GM12865 (cell line): ENCODE data around the gene BAHCC1.
"Not testable (repeated sequence)": the region's sequence is repeated elsewhere in the genome, so short reads cannot be mapped to it uniquely, and the experiment has no call there.

Experiments used
- DNase-seq: peaks from one replicate; pipeline ENCODE4 v3.0.0; 2010; ENCODE audit warnings: low read depth
- H3K4me3 ChIP-seq: 2 replicates; pipeline ENCODE4 v1.5.1; 2011; ENCODE audit warnings: mild to moderate bottlenecking, low read depth, low read length, control low read depth
- CTCF ChIP-seq: IDR thresholded peaks from 2 replicates; pipeline ENCODE4 v1.5.1; 2011; ENCODE audit warnings: low read length, control low read depth, low read depth, inconsistent platforms; ENCODE audit not compliant: insufficient read depth; ENCODE audit errors: missing control alignments

The BAHCC1 gene

DNA sequence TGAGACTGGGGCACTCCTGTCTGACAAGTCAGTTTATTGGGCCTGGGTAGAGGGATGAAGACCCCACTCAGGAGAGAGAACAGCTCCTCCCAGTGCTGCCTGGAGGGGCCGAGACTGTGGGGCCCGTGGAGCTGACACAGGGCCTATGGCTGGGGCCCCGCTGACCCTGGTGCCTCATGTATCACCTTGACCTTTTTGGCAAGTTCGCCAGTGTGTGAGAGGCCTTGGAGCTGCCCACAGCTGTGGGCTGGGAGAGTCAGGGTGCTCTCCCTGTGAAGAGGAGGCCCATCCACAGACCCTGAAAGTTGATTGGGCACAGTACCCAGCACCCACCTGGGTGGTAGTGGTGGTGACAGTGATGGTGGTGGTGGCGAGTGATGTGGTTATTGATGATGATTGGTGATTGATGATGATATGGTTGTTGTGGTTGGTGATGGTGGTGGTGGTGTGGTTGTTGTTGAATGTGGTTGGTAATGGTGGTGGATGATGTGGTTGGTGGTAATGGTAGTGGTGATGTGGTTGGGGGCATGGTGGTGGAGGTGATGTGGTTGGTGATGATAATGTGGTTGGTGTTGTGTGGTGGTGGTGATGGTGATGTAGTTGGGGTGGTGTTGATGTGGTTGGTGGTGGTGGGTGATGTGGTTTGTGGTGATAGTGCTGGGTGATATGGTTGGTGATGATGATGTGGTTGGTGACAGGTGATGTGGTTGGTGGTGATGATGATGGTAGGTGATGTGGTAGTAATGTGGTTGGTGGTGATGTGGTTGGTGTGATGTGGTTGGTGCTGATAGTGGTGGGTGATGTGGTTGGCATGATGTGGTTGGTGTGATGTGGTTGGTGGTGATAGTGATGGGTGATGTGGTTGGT, 29.1 kb downstream of the BAHCC1 start:
- no peak for TF ChIP-seq CTCF
- no peak overlapping the region for H3K4me3 ChIP-seq
- DNase-seq: no peak

DNA sequence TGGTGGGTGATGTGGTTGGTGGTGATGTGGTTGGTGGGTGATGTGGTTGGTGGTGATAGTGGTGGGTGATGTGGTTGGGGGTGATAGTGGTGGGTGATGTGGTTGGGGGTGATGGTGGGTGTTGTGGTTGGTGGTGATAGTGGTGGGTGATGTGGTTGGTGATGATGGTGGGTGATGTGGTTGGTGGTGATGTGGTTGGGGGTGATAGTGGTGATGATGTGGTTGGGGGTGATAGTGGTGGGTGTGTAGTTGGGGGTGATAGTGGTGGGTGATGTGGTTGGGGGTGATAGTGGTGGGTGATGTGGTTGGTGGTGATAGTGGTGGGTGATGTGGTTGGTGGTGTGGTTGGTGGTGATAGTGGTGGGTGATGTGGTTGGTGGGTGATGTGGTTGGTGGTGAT, 29.8 kb downstream of the BAHCC1 start:
- not testable (repeated sequence) for H3K4me3 ChIP-seq, DNase-seq

- not testable (repeated sequence) for DNase-seq, H3K4me3 ChIP-seq
Observed at GRCh38 chr17:81425716-81426392, 30.6 kb downstream of the BAHCC1 start.

DNA sequence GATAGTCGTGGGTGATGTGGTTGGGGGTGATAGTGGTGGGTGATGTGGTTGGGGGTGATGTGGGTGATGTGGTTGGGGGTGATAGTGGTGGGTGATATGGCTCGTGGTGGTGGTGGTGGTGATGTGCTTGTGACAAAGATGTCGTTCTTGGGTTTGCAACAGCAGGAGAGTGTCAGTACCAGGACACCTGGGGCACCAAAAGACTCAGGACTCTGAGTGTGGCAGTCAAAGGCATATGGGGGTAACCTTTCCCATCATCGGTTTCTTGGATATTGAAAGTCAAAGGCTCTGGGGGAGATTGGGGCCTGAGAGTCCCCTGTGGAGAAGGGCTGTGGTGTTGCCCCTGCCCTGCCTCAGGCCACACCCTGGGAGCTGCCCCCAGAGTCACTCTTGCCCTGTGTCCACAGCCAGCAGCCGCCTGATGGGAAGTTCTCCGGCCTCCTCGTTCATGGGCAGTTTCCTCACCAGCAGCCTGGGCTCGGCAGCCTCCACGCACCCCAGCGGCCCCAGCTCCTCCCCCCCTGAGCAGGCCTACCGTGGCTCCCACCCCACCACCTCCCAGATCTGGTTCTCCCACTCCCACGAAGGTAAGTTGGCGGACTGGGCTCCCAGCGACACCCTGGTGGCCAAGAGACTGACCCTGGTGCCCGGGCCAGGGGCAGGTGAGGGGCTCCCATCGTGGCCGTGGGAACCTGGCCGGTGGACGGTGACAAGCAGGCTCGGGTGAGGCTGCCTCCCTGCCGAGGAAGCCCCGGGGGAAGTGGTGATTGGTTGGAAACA, 31.3 kb downstream of the BAHCC1 start:
- DNase-seq: no peak
- no peak for TF ChIP-seq CTCF
- H3K4me3 ChIP-seq: no peak overlapping the region

GRCh38 chr17:81427173-81428120, 32.2 kb downstream of the BAHCC1 start:
- no peak for TF ChIP-seq CTCF
- H3K4me3 ChIP-seq: no peak overlapping the region
- no peak for DNase-seq

DNA sequence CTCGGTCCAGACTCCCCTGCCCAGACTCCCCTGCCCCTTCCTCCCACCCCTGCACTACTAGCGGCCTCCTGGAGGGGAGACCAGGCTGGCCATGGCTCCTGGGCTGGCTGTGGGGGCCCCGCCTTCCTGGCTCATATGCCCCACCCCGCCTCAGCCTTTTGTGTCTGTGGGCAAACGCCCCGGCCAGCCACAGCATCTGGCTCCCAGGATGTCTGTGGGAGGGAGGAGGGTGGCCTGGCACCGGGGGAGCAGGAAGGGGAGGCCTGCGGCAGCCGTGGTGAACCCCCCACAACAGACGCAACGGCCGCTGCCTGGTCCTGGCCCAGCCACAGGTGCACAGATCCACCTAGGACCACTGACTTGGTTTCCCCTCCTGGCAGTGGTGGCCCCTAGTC, 32.9 kb downstream of the BAHCC1 start:
- no peak overlapping the region for H3K4me3 ChIP-seq
- no peak for TF ChIP-seq CTCF
- DNase-seq: no peak

GRCh38 chr17:81428516-81428915, 33.3 kb downstream of the BAHCC1 start:
- no peak for DNase-seq
- H3K4me3 ChIP-seq: no peak overlapping the region
- TF ChIP-seq CTCF: no peak
